CD14-positive monocyte (primary cell): ENCODE data around the gene HPS5. TPM values are rescaled to one million over a fixed set of nuclear protein-coding genes. Genes with fewer than 3 reads are reported as not detected.

Experiments
- DNase-seq, 3 donors: peaks; one replicate each; pipeline ENCODE4 v3.0.0-alpha.2; 2011 to 2022
- H2AFZ ChIP-seq: 2 replicates; pipeline ENCODE4 v1.6.0; 2012; ENCODE audit warnings: mild to moderate bottlenecking, low read depth, low read length, inconsistent platforms; ENCODE audit not compliant: insufficient read depth, poor library complexity, severe bottlenecking
- H3K27ac ChIP-seq, 2 donors: 1 replicate in 1 of 2; 2 replicates in 1 of 2; pipeline ENCODE4 v1.5.1; 2012 to 2013; ENCODE audit warnings: low read length in 2 of 2, control low read depth in 1 of 2, inconsistent platforms in 1 of 2, low read depth in 1 of 2, mild to moderate bottlenecking in 1 of 2
- H3K27me3 ChIP-seq, 2 donors: one replicate each; pipeline versions ENCODE4 v1.6.0 to v1.6.1; 2011 to 2013; ENCODE audit warnings: low read length in 2 of 2; ENCODE audit not compliant: control insufficient read depth in 2 of 2, insufficient read depth in 2 of 2
- H3K36me3 ChIP-seq, 2 donors: replicated peaks in 1 of 2; 1 replicate in 1 of 2; 2 replicates in 1 of 2; pipeline versions ENCODE4 v1.5.1 to v1.6.1; 2012 to 2013; ENCODE audit warnings: low read length in 2 of 2, control low read depth in 1 of 2, inconsistent platforms in 1 of 2, mild to moderate bottlenecking in 1 of 2; ENCODE audit not compliant: insufficient read depth in 2 of 2, control insufficient read depth in 1 of 2
- H3K4me1 ChIP-seq, 2 donors: 1 replicate in 1 of 2; 2 replicates in 1 of 2; pipeline versions ENCODE4 v1.5.1 to v1.6.1; 2012 to 2013; ENCODE audit warnings: low read length in 2 of 2, control low read depth in 1 of 2, inconsistent platforms in 1 of 2, mild to moderate bottlenecking in 1 of 2, moderate library complexity in 1 of 2; ENCODE audit not compliant: insufficient read depth in 2 of 2, control insufficient read depth in 1 of 2
- H3K4me2 ChIP-seq: replicated peaks from 2 replicates; pipeline ENCODE3; 2012; ENCODE audit warnings: low read length, moderate library complexity, mild to moderate bottlenecking; ENCODE audit not compliant: poor library complexity, severe bottlenecking; ENCODE audit errors: extremely low read depth
- H3K4me3 ChIP-seq, 3 experiments: fragments of 200-600 bp in 1 of 3; sonication (generic) in 1 of 3; replicated peaks in 1 of 3; 1 replicate in 2 of 3; 2 replicates in 1 of 3; pipeline ENCODE4 v1.5.1; 2011 to 2013; ENCODE audit warnings: low read length in 3 of 3, mild to moderate bottlenecking in 3 of 3, control low read depth in 2 of 3, low read depth in 2 of 3, inconsistent platforms in 1 of 3, moderate library complexity in 1 of 3
- H3K79me2 ChIP-seq: 2 replicates; pipeline ENCODE4 v1.6.0; 2012; ENCODE audit warnings: mild to moderate bottlenecking, control low read depth, inconsistent platforms, low read length, moderate library complexity; ENCODE audit not compliant: insufficient read depth
- H3K9ac ChIP-seq: 2 replicates; pipeline ENCODE4 v1.6.0; 2017; ENCODE audit warnings: low read length, mild to moderate bottlenecking; ENCODE audit not compliant: insufficient read depth, poor library complexity, severe bottlenecking
- H3K9me3 ChIP-seq, 2 donors: replicated peaks in 1 of 2; 1 replicate in 1 of 2; 2 replicates in 1 of 2; pipeline versions ENCODE4 v1.5.1 to v1.6.1; 2012 to 2013; ENCODE audit warnings: low read length in 2 of 2, control low read depth in 1 of 2; ENCODE audit not compliant: control insufficient read depth in 1 of 2, insufficient read depth in 1 of 2
- H4K20me1 ChIP-seq: 2 replicates; pipeline ENCODE4 v1.6.0; 2012; ENCODE audit warnings: mild to moderate bottlenecking, low read length, control low read depth, moderate library complexity; ENCODE audit not compliant: insufficient read depth
- H3K27ac Mint-ChIP-seq, 7 donors: one replicate each; pipeline ENCODE4 v1.8.0; 2020; ENCODE audit warnings: mild to moderate bottlenecking in 7 of 7, mixed read lengths in 7 of 7, moderate library complexity in 6 of 7, inconsistent platforms in 2 of 7
- H3K27me3 Mint-ChIP-seq, 3 donors: one replicate each; pipeline ENCODE4 v1.8.0; 2021 to 2022; ENCODE audit warnings: low read depth in 3 of 3, mild to moderate bottlenecking in 3 of 3, mixed read lengths in 3 of 3, moderate library complexity in 3 of 3, inconsistent platforms in 1 of 3
- H3K36me3 Mint-ChIP-seq, 2 donors: one replicate each; pipeline ENCODE4 v1.8.0; 2020; ENCODE audit warnings: mixed read lengths in 2 of 2, inconsistent platforms in 1 of 2, mild to moderate bottlenecking in 1 of 2
- H3K4me1 Mint-ChIP-seq: one replicate; pipeline ENCODE4 v1.8.0; 2020; ENCODE audit warnings: mild to moderate bottlenecking, mixed read lengths
- H3K4me3 Mint-ChIP-seq, 2 donors: one replicate each; pipeline ENCODE4 v1.8.0; 2020; ENCODE audit warnings: mild to moderate bottlenecking in 2 of 2, mixed read lengths in 2 of 2, moderate library complexity in 1 of 2
- H3K9me3 Mint-ChIP-seq, 7 donors: one replicate each; pipeline ENCODE4 v1.8.0; 2020 to 2022; ENCODE audit warnings: mixed read lengths in 7 of 7, mild to moderate bottlenecking in 6 of 7, moderate library complexity in 6 of 7, inconsistent platforms in 2 of 7
- CTCF ChIP-seq: fragments of 200-600 bp; IDR thresholded peaks from one replicate; pipeline ENCODE4 v1.8.0; 2022; ENCODE audit warnings: antibody characterized with exemption, mild to moderate bottlenecking
- WGBS: methylation state at CpG from one replicate; pipeline ENCODE4 v1.1.5; 2013; ENCODE audit warnings: missing lambda C conversion rate; ENCODE audit not compliant: insufficient coverage; 5-methylcytosine and 5-hydroxymethylcytosine counted together
- intact Hi-C, 2 donors: fragments of 100-400 bp; cut with micrococcal nuclease; formaldehyde crosslinking; loops; one replicate each; pipeline versions ENCODE4 v1.15.0 to v1.15.1; 2023
- polyA plus RNA-seq, 3 donors: library from polyadenylated mRNA; depleted of rRNA in 1 of 3; unstranded in 2 of 3; stranded (reverse) in 1 of 3; fragments of 300-500 nt in 2 of 3; fragments of >200 nt in 1 of 3; fragmentation: Illumina TruSeq in 2 of 3; gene quantifications; 1 replicate in 2 of 3; 2 replicates in 1 of 3; pipeline ENCODE4 v1.2.3, GENCODE V29; 2012 to 2021

HPS5 gene
- polyA plus RNA-seq, 3 donors, result 11.4 to 17.7 (median 12.9) TPM

GRCh38 chr11:18317551-18317950, 4.4 kb downstream of the HPS5 start:
- H3K4me1 ChIP-seq, result peaks cover 16 to 53% of the 10 kb centered on the region in 2 donors
- H3K9me3 ChIP-seq, result no peaks in the 10 kb centered on the region
- Mint-ChIP-seq H3K27me3 (no peaks in the 10 kb centered on the region), H3K4me3 (no peak overlapping the region), H3K9me3 (peaks cover 0 to 4% (median 0%) of the 10 kb centered on the region in 7 donors), H3K27ac (peak overlapping the region in 3 of 7 donors; percentile 0 to 33 (median 22)), H3K4me1 (peaks cover 57% of the 10 kb centered on the region), H3K36me3 (peaks cover 26 to 27% of the 10 kb centered on the region in 2 donors)
- 85% methylated on average over 3 of the region's 4 CpGs for WGBS
- H3K27me3 ChIP-seq, result no peaks in the 10 kb centered on the region
- TF ChIP-seq CTCF, result no peak
- intact Hi-C loops, result no loop called here
- no peak overlapping the region for H2AFZ ChIP-seq
- no peak overlapping the region for H3K27ac ChIP-seq
- H3K36me3 ChIP-seq, result peaks cover 7 to 27% of the 10 kb centered on the region in 2 donors
- peaks cover 89% of the 10 kb centered on the region for H3K79me2 ChIP-seq
- no peak overlapping the region for H3K4me2 ChIP-seq
- no peak for DNase-seq
- H4K20me1 ChIP-seq, result no peaks in the 10 kb centered on the region
- H3K4me3 ChIP-seq, result no peak overlapping the region
- no peak overlapping the region for H3K9ac ChIP-seq

DNA sequence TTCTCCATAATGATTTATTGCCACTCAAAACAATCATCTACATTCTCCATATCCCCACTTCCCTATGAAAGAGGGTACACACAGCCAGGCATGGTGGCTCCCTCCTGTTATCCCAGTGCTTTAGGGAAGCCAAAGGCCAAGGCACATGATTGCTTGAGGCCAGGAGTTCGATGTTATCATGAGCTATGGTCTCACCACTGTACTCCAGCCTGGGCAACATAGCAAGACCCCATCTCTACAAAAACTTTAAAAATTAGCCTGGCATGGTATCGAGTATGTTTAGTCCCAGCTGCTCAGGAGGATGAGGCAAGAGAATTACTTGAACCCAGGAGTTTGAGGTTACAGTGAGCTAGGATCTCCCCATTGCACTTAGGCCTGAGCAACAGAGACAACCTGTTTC, 6.0 kb downstream of the HPS5 start:
- no peaks in the 10 kb centered on the region for H3K9me3 ChIP-seq
- H3K4me3 ChIP-seq, result no peak overlapping the region
- Mint-ChIP-seq H3K4me1 (peaks cover 56% of the 10 kb centered on the region), H3K4me3 (no peak overlapping the region), H3K36me3 (peaks cover 32 to 34% of the 10 kb centered on the region in 2 donors), H3K27ac (peak overlapping the region in 3 of 7 donors; percentile 53 to 70 (median 69)), H3K27me3 (no peaks in the 10 kb centered on the region), H3K9me3 (peaks cover 0 to 4% (median 0%) of the 10 kb centered on the region in 7 donors)
- H2AFZ ChIP-seq, result no peak overlapping the region
- no peaks in the 10 kb centered on the region for H4K20me1 ChIP-seq
- TF ChIP-seq CTCF, result no peak
- H3K36me3 ChIP-seq, result peaks cover 10 to 33% of the 10 kb centered on the region in 2 donors
- H3K79me2 ChIP-seq, result peaks cover 89% of the 10 kb centered on the region
- H3K4me1 ChIP-seq, result peaks cover 24 to 61% of the 10 kb centered on the region in 2 donors
- no peaks in the 10 kb centered on the region for H3K27me3 ChIP-seq
- no peak overlapping the region for H3K9ac ChIP-seq
- DNase-seq, result no peak
- no peak overlapping the region for H3K4me2 ChIP-seq
- peak overlapping the region in 1 of 2 donors; percentile 78 for H3K27ac ChIP-seq
- WGBS, result no CpG with 5 or more reads among the region's 2 CpGs
- intact Hi-C loops, result no loop called here
